GM23338 (cell line): ENCODE results near the gene ZNF335. TPM values are rescaled to one million over a fixed set of nuclear protein-coding genes. Genes with fewer than 3 reads are reported as not detected.
A peak's percentile ranks its signal among the peaks of the same experiment; 100 is the strongest.

Source experiments
- ATAC-seq: fragments of 200-7000 bp; cut with Tn5 transposase; 3 replicates; pipeline ENCODE4 v1.9.1; 2020
- DNase-seq: peaks from one replicate; pipeline ENCODE4 v3.0.0-alpha.2; 2015; ENCODE audit warnings: low spot score
- H2AFZ ChIP-seq: fragments of 200-600 bp; sonication (generic); 2 replicates; pipeline ENCODE4 v1.8.0; 2016; ENCODE audit warnings: antibody characterized with exemption, mild to moderate bottlenecking, moderate library complexity
- H3F3A ChIP-seq: fragments of 200-600 bp; sonication (generic); replicated peaks from 2 replicates; pipeline ENCODE4 v1.8.0; 2017; ENCODE audit warnings: antibody characterized with exemption, mixed run types, low read depth
- H3K27ac ChIP-seq: fragments of 200-600 bp; sonication (generic); 2 replicates; pipeline ENCODE4 v1.6.1; 2016; ENCODE audit warnings: low read depth
- H3K27me3 ChIP-seq: fragments of 200-600 bp; sonication (generic); 2 replicates; pipeline ENCODE4 v1.8.0; 2016; ENCODE audit warnings: mild to moderate bottlenecking, mixed run types, moderate library complexity; ENCODE audit not compliant: insufficient read depth
- H3K36me3 ChIP-seq: fragments of 200-600 bp; sonication (generic); 2 replicates; pipeline ENCODE4 v1.8.0; 2016; ENCODE audit warnings: mild to moderate bottlenecking; ENCODE audit not compliant: insufficient read depth
- H3K4me1 ChIP-seq: fragments of 200-600 bp; sonication (generic); 2 replicates; pipeline ENCODE4 v1.8.0; 2016; ENCODE audit warnings: mild to moderate bottlenecking, moderate library complexity; ENCODE audit not compliant: insufficient read depth
- H3K4me2 ChIP-seq: fragments of 200-600 bp; sonication (generic); 2 replicates; pipeline ENCODE4 v1.7.1; 2017; ENCODE audit warnings: mixed run types
- H3K4me3 ChIP-seq: fragments of 200-600 bp; sonication (generic); 2 replicates; pipeline ENCODE4 v1.6.1; 2016; ENCODE audit warnings: mixed run types
- H3K79me2 ChIP-seq: fragments of 200-600 bp; sonication (generic); replicated peaks from 2 replicates; pipeline ENCODE4 v1.8.0; 2017; ENCODE audit warnings: mild to moderate bottlenecking; ENCODE audit not compliant: insufficient read depth
- H3K9me2 ChIP-seq: fragments of 200-600 bp; sonication (generic); 2 replicates; pipeline ENCODE4 v1.8.0; 2017; ENCODE audit not compliant: insufficient read depth
- H4K20me1 ChIP-seq: fragments of 200-600 bp; sonication (generic); replicated peaks from 2 replicates; pipeline ENCODE4 v1.8.0; 2017; ENCODE audit warnings: mild to moderate bottlenecking; ENCODE audit not compliant: insufficient read depth
- H3K27ac Mint-ChIP-seq: 2 replicates; pipeline ENCODE4 v1.8.0; 2020; ENCODE audit warnings: inconsistent platforms, mild to moderate bottlenecking, moderate library complexity, mixed read lengths
- H3K27me3 Mint-ChIP-seq: 3 replicates; pipeline ENCODE4 v1.8.0; 2022; ENCODE audit warnings: low read depth, mild to moderate bottlenecking, moderate library complexity, mixed read lengths, inconsistent platforms; ENCODE audit not compliant: insufficient read depth, poor library complexity
- H3K36me3 Mint-ChIP-seq: 3 replicates; pipeline ENCODE4 v1.8.0; 2021; ENCODE audit warnings: low read depth, mild to moderate bottlenecking, inconsistent platforms, moderate library complexity, mixed read lengths
- H3K4me1 Mint-ChIP-seq: 3 replicates; pipeline ENCODE4 v1.8.0; 2020; ENCODE audit warnings: mild to moderate bottlenecking, inconsistent platforms, mixed read lengths
- H3K4me3 Mint-ChIP-seq: 3 replicates; pipeline ENCODE4 v1.8.0; 2021; ENCODE audit warnings: moderate library complexity, mild to moderate bottlenecking, inconsistent platforms, mixed read lengths
- H3K9me3 Mint-ChIP-seq: 3 replicates; pipeline ENCODE4 v1.8.0; 2020; ENCODE audit warnings: moderate library complexity, mild to moderate bottlenecking, inconsistent platforms, mixed read lengths
- CREB1 ChIP-seq: fragments of 250-450 bp; sonication (Bioruptor Pico); IDR thresholded peaks from 2 replicates; pipeline ENCODE4 v1.5.0; 2020; ENCODE audit warnings: low read depth, mild to moderate bottlenecking, moderate library complexity
- EZH2phosphoT487 ChIP-seq: fragments of 200-600 bp; sonication (generic); IDR thresholded peaks from one replicate; pipeline ENCODE4 v1.8.1; 2018; ENCODE audit warnings: antibody characterized with exemption; ENCODE audit not compliant: unreplicated experiment
- POLR2AphosphoS5 ChIP-seq: IDR thresholded peaks from 2 replicates; pipeline ENCODE4 v1.6.1; 2016; ENCODE audit warnings: antibody characterized with exemption, low read depth
- STAT1 ChIP-seq: IDR thresholded peaks from one replicate; pipeline ENCODE4 v1.6.1; 2016; ENCODE audit warnings: antibody characterized with exemption; ENCODE audit not compliant: unreplicated experiment
- ZNF114 ChIP-seq: fragments of 250-450 bp; sonication (Bioruptor Pico); IDR thresholded peaks from 2 replicates; pipeline ENCODE4 v1.5.0; 2020; ENCODE audit warnings: mild to moderate bottlenecking, moderate library complexity
- ZNF331 ChIP-seq: fragments of 250-450 bp; sonication (Bioruptor Pico); IDR thresholded peaks from 2 replicates; pipeline ENCODE4 v1.5.0; 2020; ENCODE audit warnings: low read depth, mild to moderate bottlenecking, moderate library complexity
- polyA plus RNA-seq: library from polyadenylated mRNA; unstranded; fragments of >200 nt; fragmentation: Nextera tagmentation; extraction: Ambion mirVana; gene quantifications from 2 replicates; pipeline ENCODE4 v1.2.1, GENCODE V29; 2016
- total RNA-seq: library from RNA; depleted of rRNA; stranded (reverse); fragments of >200 nt; shearing (Covaris generic); gene quantifications from 2 replicates; pipeline ENCODE4 v1.2.3, GENCODE V29; 2014
- TF ChIP-seq, protein P1 (sequence below): IDR thresholded peaks from 2 replicates; pipeline ENCODE4 v1.6.1; 2016; ENCODE audit warnings: antibody characterized with exemption
- TF ChIP-seq, protein P2 (sequence below), 2 experiments: fragments of 200-600 bp in 1 of 2; sonication (generic) in 1 of 2; conservative IDR thresholded peaks; 2 replicates each; pipeline versions ENCODE4 v1.5.1 to v1.6.1; 2016 to 2017; ENCODE audit warnings: antibody characterized with exemption in 2 of 2, low read depth in 2 of 2, mild to moderate bottlenecking in 2 of 2, moderate library complexity in 1 of 2

The ZNF335 gene
- total and polyA plus RNA-seq, 2 experiments from 2014 or later = 7.4 to 24.2 TPM

DNA sequence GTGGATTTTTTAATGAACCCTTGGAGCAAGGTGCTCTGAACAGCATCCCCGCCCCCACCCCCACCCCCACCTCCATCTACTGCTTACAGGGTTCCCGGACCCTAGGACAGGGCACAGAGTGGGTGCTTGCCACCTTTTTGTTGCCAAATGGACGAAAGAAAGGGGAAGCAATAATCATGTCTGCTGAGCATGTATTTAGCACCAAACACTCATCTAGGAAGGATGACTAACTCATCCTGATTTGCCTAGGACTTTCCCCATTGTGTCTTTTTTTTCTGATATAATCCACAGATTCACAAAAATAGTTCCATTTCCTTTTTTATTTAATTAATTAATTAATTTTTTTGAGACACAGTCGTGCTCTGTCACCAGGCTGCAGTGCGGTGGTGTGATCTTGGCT, 58.9 kb downstream of the ZNF335 start:
- H3K4me3 Mint-ChIP-seq = no peak overlapping the region

DNA sequence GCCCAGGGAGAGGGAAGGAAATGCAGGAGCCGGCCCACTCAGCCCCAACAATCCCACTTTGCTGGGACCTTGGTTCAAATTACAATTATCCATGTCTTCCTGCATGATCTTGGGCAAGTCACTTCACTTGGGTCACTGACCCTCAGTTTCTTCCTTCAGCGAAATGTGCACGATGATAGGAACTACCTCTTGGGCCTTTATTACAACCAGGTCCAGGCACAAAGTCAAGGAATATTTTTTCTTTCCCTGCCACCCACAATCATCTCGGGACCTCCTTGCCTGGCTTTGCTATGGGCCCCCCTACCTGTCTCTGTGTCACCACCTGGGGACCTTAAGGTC, 59.7 kb downstream of the ZNF335 start:
- Mint-ChIP-seq H3K27me3 (peaks cover 13% of the 10 kb centered on the region), H3K4me3 (peak overlapping the region; percentile 87), H3K27ac (no peak overlapping the region), H3K9me3 (no peaks in the 10 kb centered on the region; the same call in 2 of the 3 replicates), H3K36me3 (peaks cover 31% of the 10 kb centered on the region), H3K4me1 (peaks cover 11% of the 10 kb centered on the region; the same call in 2 of the 3 replicates)
- H2AFZ ChIP-seq = peak overlapping the region; percentile 97
- DNase-seq = no peak
- no peak for ATAC-seq
- no peak overlapping the region for H3K27ac ChIP-seq
- H3K9me2 ChIP-seq = no peaks in the 10 kb centered on the region
- H3K4me2 ChIP-seq = peak overlapping the region; percentile 81
- 0 out of 2 replicates have a peak, but pooled peaks cover 5% of the 10 kb centered on the region for H3K36me3 ChIP-seq
- peaks cover 7% of the 10 kb centered on the region; the same call in 1 of the 2 replicates for H3K4me1 ChIP-seq
- H3K27me3 ChIP-seq = no peaks in the 10 kb centered on the region
- TF ChIP-seq, protein P1, sequence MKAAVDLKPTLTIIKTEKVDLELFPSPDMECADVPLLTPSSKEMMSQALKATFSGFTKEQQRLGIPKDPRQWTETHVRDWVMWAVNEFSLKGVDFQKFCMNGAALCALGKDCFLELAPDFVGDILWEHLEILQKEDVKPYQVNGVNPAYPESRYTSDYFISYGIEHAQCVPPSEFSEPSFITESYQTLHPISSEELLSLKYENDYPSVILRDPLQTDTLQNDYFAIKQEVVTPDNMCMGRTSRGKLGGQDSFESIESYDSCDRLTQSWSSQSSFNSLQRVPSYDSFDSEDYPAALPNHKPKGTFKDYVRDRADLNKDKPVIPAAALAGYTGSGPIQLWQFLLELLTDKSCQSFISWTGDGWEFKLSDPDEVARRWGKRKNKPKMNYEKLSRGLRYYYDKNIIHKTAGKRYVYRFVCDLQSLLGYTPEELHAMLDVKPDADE = no peak
- TF ChIP-seq CREB1 (no peak), ZNF331 (CRISPR knock-in tag) (no peak), ZNF114 (CRISPR knock-in tag) (no peak), POLR2AphosphoS5 (no peak), STAT1 (no peak), EZH2phosphoT487 (no peak)
- TF ChIP-seq, protein P2, sequence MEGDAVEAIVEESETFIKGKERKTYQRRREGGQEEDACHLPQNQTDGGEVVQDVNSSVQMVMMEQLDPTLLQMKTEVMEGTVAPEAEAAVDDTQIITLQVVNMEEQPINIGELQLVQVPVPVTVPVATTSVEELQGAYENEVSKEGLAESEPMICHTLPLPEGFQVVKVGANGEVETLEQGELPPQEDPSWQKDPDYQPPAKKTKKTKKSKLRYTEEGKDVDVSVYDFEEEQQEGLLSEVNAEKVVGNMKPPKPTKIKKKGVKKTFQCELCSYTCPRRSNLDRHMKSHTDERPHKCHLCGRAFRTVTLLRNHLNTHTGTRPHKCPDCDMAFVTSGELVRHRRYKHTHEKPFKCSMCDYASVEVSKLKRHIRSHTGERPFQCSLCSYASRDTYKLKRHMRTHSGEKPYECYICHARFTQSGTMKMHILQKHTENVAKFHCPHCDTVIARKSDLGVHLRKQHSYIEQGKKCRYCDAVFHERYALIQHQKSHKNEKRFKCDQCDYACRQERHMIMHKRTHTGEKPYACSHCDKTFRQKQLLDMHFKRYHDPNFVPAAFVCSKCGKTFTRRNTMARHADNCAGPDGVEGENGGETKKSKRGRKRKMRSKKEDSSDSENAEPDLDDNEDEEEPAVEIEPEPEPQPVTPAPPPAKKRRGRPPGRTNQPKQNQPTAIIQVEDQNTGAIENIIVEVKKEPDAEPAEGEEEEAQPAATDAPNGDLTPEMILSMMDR (conservative IDR thresholded peaks at IDR 0.05; ENCODE audit: low read depth in 2 of 2) = no peak
- peaks cover 8% of the 10 kb centered on the region; the same call in 1 of the 2 replicates for H3F3A ChIP-seq
- H3K4me3 ChIP-seq = peak overlapping the region; percentile 91
- H3K79me2 ChIP-seq = peaks cover 10% of the 10 kb centered on the region
- H4K20me1 ChIP-seq = peaks cover 9% of the 10 kb centered on the region

More for the DNA sequence above, 58.9 kb downstream of the ZNF335 start:
- Histone ChIP-seq H3F3A (peaks cover 8% of the 10 kb centered on the region; the same call in 1 of the 2 replicates), H4K20me1 (peaks cover 9% of the 10 kb centered on the region), H3K4me3 (peak overlapping the region; percentile 91), H3K27me3 (no peaks in the 10 kb centered on the region), H3K4me2 (peak overlapping the region; percentile 81; the same call in 1 of the 2 replicates), H3K27ac (no peak overlapping the region), H3K4me1 (peaks cover 7% of the 10 kb centered on the region; the same call in 1 of the 2 replicates), H3K9me2 (no peaks in the 10 kb centered on the region), H2AFZ (no peak overlapping the region), H3K36me3 (0 out of 2 replicates have a peak, but pooled peaks cover 5% of the 10 kb centered on the region), H3K79me2 (peaks cover 10% of the 10 kb centered on the region)
- no peaks in the 10 kb centered on the region; the same call in 2 of the 3 replicates for H3K9me3 Mint-ChIP-seq
- peaks cover 11% of the 10 kb centered on the region for H3K27me3 Mint-ChIP-seq
- peaks cover 11% of the 10 kb centered on the region; the same call in 2 of the 3 replicates for H3K4me1 Mint-ChIP-seq
- DNase-seq = no peak
- peaks cover 23% of the 10 kb centered on the region for H3K36me3 Mint-ChIP-seq
- no peak for ATAC-seq
- no peak overlapping the region for H3K27ac Mint-ChIP-seq
- TF ChIP-seq, protein P1 = no peak
- TF ChIP-seq CREB1 = no peak
- no peak for TF ChIP-seq STAT1
